HFFc6 (cell line): ENCODE results near the gene TDRD12. TPM values are rescaled to one million over a fixed set of nuclear protein-coding genes. Genes with fewer than 3 reads are reported as not detected.

ENCODE experiments used
- DNase-seq: peaks from one replicate; pipeline ENCODE4 v3.0.0-alpha.2; 2018
- H3K27ac Mint-ChIP-seq: 2 replicates; pipeline ENCODE4 v1.8.0; 2020; ENCODE audit warnings: mild to moderate bottlenecking, mixed read lengths
- H3K27me3 Mint-ChIP-seq: 2 replicates; pipeline ENCODE4 v1.8.0; 2021; ENCODE audit warnings: mild to moderate bottlenecking, moderate library complexity, mixed read lengths; ENCODE audit not compliant: insufficient read depth
- H3K36me3 Mint-ChIP-seq: 2 replicates; pipeline ENCODE4 v1.8.0; 2021; ENCODE audit warnings: low read depth, mixed read lengths
- H3K4me1 Mint-ChIP-seq: 2 replicates; pipeline ENCODE4 v1.8.0; 2020; ENCODE audit warnings: low read depth, mixed read lengths
- H3K4me3 Mint-ChIP-seq: 2 replicates; pipeline ENCODE4 v1.8.0; 2020; ENCODE audit warnings: mild to moderate bottlenecking, moderate library complexity, mixed read lengths
- H3K9me3 Mint-ChIP-seq: 2 replicates; pipeline ENCODE4 v1.8.0; 2020; ENCODE audit warnings: mild to moderate bottlenecking, mixed read lengths
- total RNA-seq, 6 experiments: library from RNA; stranded (reverse); fragmentation: NEBNext Ultra II Directional; extraction: Animal tissue kit (Norgen Biotek cat#: 25700); gene quantifications; 2 replicates in 1 of 6; 3 replicates in 5 of 6; pipeline ENCODE4 v1.2.3, GENCODE V29; 2021
- TF ChIP-seq, protein P1 (sequence below): fragments of 200-600 bp; sonication (generic); IDR thresholded peaks from 2 replicates; pipeline ENCODE4 v1.5.0; 2021; ENCODE audit warnings: antibody characterized with exemption, mild to moderate bottlenecking

TDRD12 gene
- total RNA-seq, 6 experiments from 2014 or later: 0.07 to 0.31 (median 0.18) TPM; not detected in 1

DNA sequence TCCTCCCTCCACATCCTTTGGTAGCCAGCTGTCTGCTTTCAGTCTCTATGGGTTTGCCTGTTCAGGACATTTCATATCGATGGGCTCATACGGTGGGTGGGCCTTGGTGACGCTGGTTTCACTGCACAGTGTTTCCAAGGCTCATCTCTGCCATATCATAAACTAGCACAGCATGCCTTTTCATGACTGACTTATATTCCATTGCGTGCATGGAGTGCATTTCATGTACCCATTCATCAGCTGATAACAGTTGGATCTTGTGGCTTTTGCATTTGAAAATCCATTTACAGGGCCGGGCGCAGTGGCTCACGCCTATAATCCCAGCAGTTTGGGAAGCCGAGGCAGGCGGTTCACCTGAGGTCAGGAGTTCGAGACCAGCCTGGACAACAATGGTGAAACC lies 69.9 kb downstream of the TDRD12 start:
- H3K36me3 Mint-ChIP-seq: no peaks in the 10 kb centered on the region
- no peak for DNase-seq
- no peak overlapping the region for H3K27ac Mint-ChIP-seq
- no peak overlapping the region for H3K4me3 Mint-ChIP-seq
- TF ChIP-seq, protein P1, sequence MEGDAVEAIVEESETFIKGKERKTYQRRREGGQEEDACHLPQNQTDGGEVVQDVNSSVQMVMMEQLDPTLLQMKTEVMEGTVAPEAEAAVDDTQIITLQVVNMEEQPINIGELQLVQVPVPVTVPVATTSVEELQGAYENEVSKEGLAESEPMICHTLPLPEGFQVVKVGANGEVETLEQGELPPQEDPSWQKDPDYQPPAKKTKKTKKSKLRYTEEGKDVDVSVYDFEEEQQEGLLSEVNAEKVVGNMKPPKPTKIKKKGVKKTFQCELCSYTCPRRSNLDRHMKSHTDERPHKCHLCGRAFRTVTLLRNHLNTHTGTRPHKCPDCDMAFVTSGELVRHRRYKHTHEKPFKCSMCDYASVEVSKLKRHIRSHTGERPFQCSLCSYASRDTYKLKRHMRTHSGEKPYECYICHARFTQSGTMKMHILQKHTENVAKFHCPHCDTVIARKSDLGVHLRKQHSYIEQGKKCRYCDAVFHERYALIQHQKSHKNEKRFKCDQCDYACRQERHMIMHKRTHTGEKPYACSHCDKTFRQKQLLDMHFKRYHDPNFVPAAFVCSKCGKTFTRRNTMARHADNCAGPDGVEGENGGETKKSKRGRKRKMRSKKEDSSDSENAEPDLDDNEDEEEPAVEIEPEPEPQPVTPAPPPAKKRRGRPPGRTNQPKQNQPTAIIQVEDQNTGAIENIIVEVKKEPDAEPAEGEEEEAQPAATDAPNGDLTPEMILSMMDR: no peak
- H3K27me3 Mint-ChIP-seq: peaks cover 29% of the 10 kb centered on the region
- H3K9me3 Mint-ChIP-seq: no peaks in the 10 kb centered on the region
- no peaks in the 10 kb centered on the region for H3K4me1 Mint-ChIP-seq

DNA sequence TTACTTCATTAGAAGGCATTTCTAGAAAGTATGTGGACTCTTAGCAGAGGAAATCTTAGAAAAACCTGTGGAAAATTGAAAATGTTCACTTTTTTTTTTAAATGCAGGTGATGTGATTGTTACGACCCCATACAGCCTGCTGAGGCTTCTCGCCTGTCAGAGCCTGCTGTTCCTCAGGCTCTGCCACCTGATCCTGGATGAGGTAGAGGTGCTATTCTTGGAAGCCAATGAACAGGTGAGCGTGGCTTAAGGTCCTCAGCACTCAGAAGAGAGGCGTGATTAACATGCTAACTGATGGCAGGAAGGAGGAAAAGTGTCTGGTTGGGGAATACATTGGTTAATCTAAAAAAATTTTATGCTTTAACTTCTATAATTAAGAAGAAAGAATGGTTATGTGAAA lies 78.6 kb downstream of the TDRD12 start:
- no peaks in the 10 kb centered on the region for H3K36me3 Mint-ChIP-seq
- no peak for DNase-seq

DNA sequence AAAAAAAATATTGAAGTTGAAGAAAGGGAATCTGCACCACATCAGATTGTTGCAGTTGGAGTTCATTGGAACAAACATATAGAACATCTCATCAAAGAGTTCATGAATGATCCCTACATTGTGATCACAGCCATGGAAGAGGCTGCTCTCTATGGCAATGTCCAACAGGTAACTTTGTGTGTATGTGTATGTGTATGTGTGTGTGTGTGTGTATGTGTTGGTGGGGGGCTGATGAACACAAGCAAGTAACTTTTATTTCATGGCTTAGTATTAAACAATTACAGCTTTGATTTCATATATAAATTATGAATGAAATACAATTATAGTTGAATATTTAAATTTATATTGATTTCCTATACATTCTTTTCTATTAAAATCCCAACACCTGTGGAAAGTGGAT lies 80.6 kb downstream of the TDRD12 start:
- Mint-ChIP-seq H3K4me1 (no peaks in the 10 kb centered on the region), H3K9me3 (no peaks in the 10 kb centered on the region), H3K27ac (no peak overlapping the region), H3K27me3 (peaks cover 15% of the 10 kb centered on the region), H3K36me3 (no peaks in the 10 kb centered on the region), H3K4me3 (no peak overlapping the region)
- no peak for DNase-seq
- TF ChIP-seq, protein P1: no peak

More for the DNA sequence above, 78.6 kb downstream of the TDRD12 start:
- TF ChIP-seq, protein P1: no peak
- H3K27me3 Mint-ChIP-seq: peaks cover 9% of the 10 kb centered on the region
- H3K27ac Mint-ChIP-seq: no peak overlapping the region
- H3K4me1 Mint-ChIP-seq: no peaks in the 10 kb centered on the region
- no peaks in the 10 kb centered on the region for H3K9me3 Mint-ChIP-seq
- no peak overlapping the region for H3K4me3 Mint-ChIP-seq

DNA sequence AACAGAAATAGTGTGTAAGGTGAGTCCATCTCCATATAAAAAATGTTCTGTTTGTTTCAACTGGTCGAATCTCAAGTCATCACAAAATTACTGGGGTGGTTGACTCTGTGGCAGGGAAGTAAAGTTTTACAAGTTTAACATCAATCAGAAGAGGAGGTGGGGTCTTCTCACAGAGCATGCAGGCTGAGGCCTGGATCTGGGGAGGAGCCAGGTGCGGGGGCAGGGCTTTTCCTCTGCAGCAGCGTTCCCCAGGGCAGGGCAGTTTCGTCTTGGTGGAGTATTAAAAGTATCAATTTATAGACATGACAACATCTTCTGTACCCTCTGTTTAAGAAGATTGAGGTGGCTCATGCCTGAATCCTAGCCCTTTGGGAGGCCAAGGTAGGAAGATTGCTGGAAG lies 81.2 kb downstream of the TDRD12 start:
- no peak overlapping the region for H3K27ac Mint-ChIP-seq
- no peak overlapping the region for H3K4me3 Mint-ChIP-seq
- H3K27me3 Mint-ChIP-seq: peaks cover 15% of the 10 kb centered on the region
- H3K36me3 Mint-ChIP-seq: no peaks in the 10 kb centered on the region
- H3K9me3 Mint-ChIP-seq: no peaks in the 10 kb centered on the region
- DNase-seq: no peak
- TF ChIP-seq, protein P1: no peak
- H3K4me1 Mint-ChIP-seq: no peaks in the 10 kb centered on the region

DNA sequence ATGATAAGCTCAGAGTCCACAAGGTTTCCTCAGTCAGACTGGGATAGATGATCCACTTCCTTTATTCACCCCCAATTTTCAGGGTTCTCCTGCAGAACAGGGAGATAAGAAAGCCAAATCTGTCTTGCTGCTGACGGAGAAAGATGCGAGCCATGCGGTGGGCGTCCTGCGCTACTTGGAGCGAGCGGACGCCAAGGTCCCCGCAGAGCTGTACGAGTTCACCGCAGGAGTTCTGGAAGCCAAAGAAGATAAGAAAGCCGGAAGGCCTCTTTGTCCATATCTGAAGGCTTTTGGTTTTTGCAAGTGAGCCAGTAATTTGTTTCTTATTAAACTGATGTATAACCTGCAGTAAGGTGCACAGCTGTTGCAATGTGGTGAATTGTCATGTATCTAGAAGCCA lies 83.3 kb downstream of the TDRD12 start:
- Mint-ChIP-seq H3K27ac (no peak overlapping the region), H3K27me3 (peaks cover 15% of the 10 kb centered on the region), H3K9me3 (no peaks in the 10 kb centered on the region)

More for the DNA sequence above, 83.3 kb downstream of the TDRD12 start:
- no peaks in the 10 kb centered on the region for H3K36me3 Mint-ChIP-seq
- TF ChIP-seq, protein P1: no peak
- H3K4me3 Mint-ChIP-seq: no peak overlapping the region
- no peaks in the 10 kb centered on the region for H3K4me1 Mint-ChIP-seq
- DNase-seq: no peak
